ENCODE data around the gene ACTRT2. TPM values are rescaled to one million over a fixed set of nuclear protein-coding genes. Genes with fewer than 3 reads are reported as not detected.

The ACTRT2 gene
- total RNA-seq, 1 experiment from 2014 or later = not detected

- Histone ChIP-seq H3K27ac (ENCODE audit: insufficient read length, low read depth, low read length) (no peak overlapping the region), H3K79me2 (ENCODE audit: insufficient read depth, low read length) (no peaks in the 10 kb centered on the region), H3K4me1 (ENCODE audit: insufficient read depth, low read length) (no peaks in the 10 kb centered on the region), H2AFZ (ENCODE audit: low read length) (no peak overlapping the region), H3K18ac (ENCODE audit: insufficient read length, low read depth, low read length) (no peak overlapping the region), H2BK12ac (ENCODE audit: insufficient read length, low read depth, low read length) (no peak overlapping the region), H3K23ac (ENCODE audit: insufficient read length, low read depth, low read length) (no peak overlapping the region), H4K8ac (replicated peaks; ENCODE audit: insufficient read length, low read depth, low read length) (no peak overlapping the region), H2BK20ac (ENCODE audit: low read depth, low read length, poor library complexity, severe bottlenecking) (no peak overlapping the region), H2AK5ac (ENCODE audit: insufficient read length, low read length) (no peak overlapping the region), H3K27me3 (ENCODE audit: insufficient read depth, low read length) (no peaks in the 10 kb centered on the region), H3K9ac (ENCODE audit: extremely low read depth, insufficient read length, low read length) (no peak overlapping the region), H3K9me3 (ENCODE audit: control insufficient read depth, low read depth, low read length) (peaks cover 83% of the 10 kb centered on the region), H4K91ac (ENCODE audit: insufficient read length, low read depth, low read length) (no peak overlapping the region), H3K23me2 (ENCODE audit: insufficient read length, low read depth, low read length, poor library complexity, severe bottlenecking) (peaks cover 3% of the 10 kb centered on the region), H4K5ac (ENCODE audit: insufficient read length, low read depth, low read length) (no peak overlapping the region), H3K4ac (ENCODE audit: low read depth, low read length) (no peak overlapping the region), H3K4me2 (ENCODE audit: insufficient read depth, insufficient read length, low read length) (no peak overlapping the region), H3K56ac (ENCODE audit: insufficient read length, low read depth, low read length) (no peak overlapping the region), H3T11ph (ENCODE audit: low read length) (no peak overlapping the region), H2BK120ac (ENCODE audit: low read depth, low read length, poor library complexity, severe bottlenecking) (no peak overlapping the region), H4K20me1 (ENCODE audit: control insufficient read depth, insufficient read depth, insufficient read length) (no peaks in the 10 kb centered on the region), H3K79me1 (ENCODE audit: insufficient read depth, low read depth, low read length, poor library complexity, severe bottlenecking) (no peaks in the 10 kb centered on the region), H2BK15ac (ENCODE audit: low read depth, low read length) (no peak overlapping the region), H3K14ac (ENCODE audit: insufficient read depth, low read length) (no peak overlapping the region), H2BK5ac (ENCODE audit: insufficient read length, low read length) (no peak overlapping the region)
- TF ChIP-seq CTCF (conservative IDR thresholded peaks at IDR 0.05) = no peak
- H3K36me3 Mint-ChIP-seq (ENCODE audit: insufficient read depth in 1 of 3, low read depth in 3 of 3) = peaks cover 2 to 27% (median 11%) of the 10 kb centered on the region in 3 experiments; a peak in 6 of 7 replicates
- no peak for DNase-seq
- H3K4me1 Mint-ChIP-seq = no peaks in the 10 kb centered on the region
- peaks cover 33 to 91% of the 10 kb centered on the region in 2 experiments for H3K9me3 Mint-ChIP-seq
- H3K27me3 Mint-ChIP-seq (ENCODE audit: low read depth) = peaks cover 2% of the 10 kb centered on the region
- no peak overlapping the region for H3K4me3 Mint-ChIP-seq
- no peak overlapping the region for H3K27ac Mint-ChIP-seq
- WGBS (ENCODE audit: extremely low coverage, insufficient read length, low lambda C conversion rate) = no CpG with 5 or more reads among the region's 20 CpGs
Measured at GRCh38 chr1:3004285-3005205, 16.7 kb upstream of the ACTRT2 start.
